CD4-positive, alpha-beta T cell treated with Interleukin-4 for 4 hours (primary cell): ENCODE results near the gene TPSB2.
"Not testable (repeated sequence)": the region's sequence is repeated elsewhere in the genome, so short reads cannot be mapped to it uniquely, and the experiment has no call there.

Experiments
- DNase-seq: peaks from one replicate; pipeline ENCODE4 v3.0.0-alpha.2; 2020

Gene TPSB2

GRCh38 chr16:1230084-1230470 lies at the start of gene TPSB2:
TSS of gene TPSB2 (minus strand) at chr16:1230184. CDS start at chr16:1229951, 233 bp downstream.
- DNase-seq, result not testable (repeated sequence)

GRCh38 chr16:1279081-1279944 lies 49.3 kb upstream of the TPSB2 start:
- no peak for DNase-seq

GRCh38 chr16:1278477-1278876 lies 48.5 kb upstream of the TPSB2 start:
- no peak for DNase-seq

GRCh38 chr16:1277617-1278282 lies 47.8 kb upstream of the TPSB2 start:
- DNase-seq, result no peak

GRCh38 chr16:1277151-1277598 lies 47.2 kb upstream of the TPSB2 start:
- DNase-seq, result no peak

GRCh38 chr16:1276580-1276878 lies 46.5 kb upstream of the TPSB2 start:
- no peak for DNase-seq

GRCh38 chr16:1275791-1276579 lies 46.0 kb upstream of the TPSB2 start:
- DNase-seq, result no peak

GRCh38 chr16:1274767-1275166 lies 44.8 kb upstream of the TPSB2 start:
- no peak for DNase-seq

- no peak for DNase-seq
Observed at GRCh38 chr16:1273816-1274215, 43.8 kb upstream of the TPSB2 start.

GRCh38 chr16:1272453-1273198 lies 42.6 kb upstream of the TPSB2 start:
- DNase-seq, result no peak

GRCh38 chr16:1271724-1272413 lies 41.9 kb upstream of the TPSB2 start:
- DNase-seq, result not testable (repeated sequence)

GRCh38 chr16:1271380-1271723 lies 41.4 kb upstream of the TPSB2 start:
- no peak for DNase-seq

- not testable (repeated sequence) for DNase-seq
Observed at GRCh38 chr16:1269418-1269817, 39.4 kb upstream of the TPSB2 start.

GRCh38 chr16:1265826-1266225 lies 35.8 kb upstream of the TPSB2 start:
- no peak for DNase-seq

- no peak for DNase-seq
Observed at GRCh38 chr16:1265090-1265630, 35.2 kb upstream of the TPSB2 start.

- DNase-seq, result no peak
Observed at GRCh38 chr16:1264345-1265089, 34.5 kb upstream of the TPSB2 start.

- DNase-seq, result no peak
Observed at GRCh38 chr16:1263591-1264344, 33.8 kb upstream of the TPSB2 start.

GRCh38 chr16:1262846-1263221 lies 32.9 kb upstream of the TPSB2 start:
- DNase-seq, result no peak

- DNase-seq, result no peak
Observed at GRCh38 chr16:1262210-1262845, 32.3 kb upstream of the TPSB2 start.
